ENCODE measurements around the gene EPHA3.

GRCh38 chr3:89238846-89239245 is 131.4 kb downstream of the EPHA3 start:
- TF ChIP-seq RAD21 (conservative IDR thresholded peaks at IDR 0.05) (no peak), EZH2 (IDR thresholded peaks at IDR 0.05; ENCODE audit: borderline replicate concordance, insufficient read depth, low read length, poor library complexity, severe bottlenecking) (no peak), CTCF (IDR thresholded peaks at IDR 0.05; ENCODE audit: poor library complexity, severe bottlenecking) (no peak), MXI1 (conservative IDR thresholded peaks at IDR 0.05; ENCODE audit: poor library complexity, severe bottlenecking) (no peak), EP300 (conservative IDR thresholded peaks at IDR 0.05; ENCODE audit: poor library complexity, severe bottlenecking) (peak; percentile 13), POLR2AphosphoS5 (IDR thresholded peaks at IDR 0.05) (peak; percentile 9)
